ENCODE results near the gene SCGB2B2.
A peak's percentile ranks its signal among the peaks of the same experiment; 100 is the strongest.

SCGB2B2 gene, protein sequence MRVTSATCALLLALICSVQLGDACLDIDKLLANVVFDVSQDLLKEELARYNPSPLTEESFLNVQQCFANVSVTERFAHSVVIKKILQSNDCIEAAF

DNA sequence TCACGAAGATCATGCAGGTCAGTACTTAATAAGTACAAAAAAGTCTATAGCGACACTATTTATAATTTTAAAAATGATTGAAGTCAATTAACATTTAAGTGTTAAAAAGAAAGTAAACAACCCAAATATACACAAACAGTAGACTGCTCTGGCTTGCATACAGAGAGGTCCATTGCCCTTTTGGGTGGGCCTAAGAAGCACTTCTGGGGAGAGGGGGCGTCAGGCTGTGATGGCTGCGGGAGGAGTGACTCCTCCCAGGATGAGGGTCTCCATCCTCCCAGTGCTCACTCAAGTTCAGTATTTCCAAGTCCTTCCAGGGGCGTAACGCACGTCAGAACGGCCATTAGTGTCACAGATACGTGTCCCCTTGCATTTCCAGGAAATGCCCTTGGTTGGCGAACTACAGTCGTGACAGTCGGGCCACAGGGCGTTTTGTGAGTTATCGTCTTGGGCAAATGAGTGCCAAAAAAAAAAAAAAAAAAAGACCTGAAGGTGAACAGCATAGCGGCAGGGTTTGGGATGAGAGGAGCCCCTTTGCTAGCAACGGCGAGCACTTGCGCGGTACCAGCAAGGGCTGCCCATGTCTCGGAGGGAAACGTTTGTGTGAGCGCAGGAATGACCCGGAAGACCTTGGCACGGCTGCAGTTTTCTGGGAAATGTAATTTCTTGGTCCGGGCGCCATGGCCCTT is at the start of gene SCGB2B2:
SCGB2B2 (minus strand) TSS at position 463 of the 689 bp plus-strand sequence. CDS start 82,596 bp downstream, outside the sequence.
- TF ChIP-seq TCF12 (IDR thresholded peaks at IDR 0.05; ENCODE audit: low read depth) = peak; percentile 61; the same call in 1 of the 2 replicates
- peak; percentile 84 for TF ChIP-seq YY1 (IDR thresholded peaks at IDR 0.05; ENCODE audit: low read depth)
- TF ChIP-seq, protein P1, sequence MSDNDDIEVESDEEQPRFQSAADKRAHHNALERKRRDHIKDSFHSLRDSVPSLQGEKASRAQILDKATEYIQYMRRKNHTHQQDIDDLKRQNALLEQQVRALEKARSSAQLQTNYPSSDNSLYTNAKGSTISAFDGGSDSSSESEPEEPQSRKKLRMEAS (IDR thresholded peaks at IDR 0.05) = no peak
- 0 out of 2 replicates have a peak, but pooled peaks have one; percentile 33 for TF ChIP-seq EGR1 (IDR thresholded peaks at IDR 0.05)
- TF ChIP-seq NFIC (IDR thresholded peaks at IDR 0.05) = no peak

DNA sequence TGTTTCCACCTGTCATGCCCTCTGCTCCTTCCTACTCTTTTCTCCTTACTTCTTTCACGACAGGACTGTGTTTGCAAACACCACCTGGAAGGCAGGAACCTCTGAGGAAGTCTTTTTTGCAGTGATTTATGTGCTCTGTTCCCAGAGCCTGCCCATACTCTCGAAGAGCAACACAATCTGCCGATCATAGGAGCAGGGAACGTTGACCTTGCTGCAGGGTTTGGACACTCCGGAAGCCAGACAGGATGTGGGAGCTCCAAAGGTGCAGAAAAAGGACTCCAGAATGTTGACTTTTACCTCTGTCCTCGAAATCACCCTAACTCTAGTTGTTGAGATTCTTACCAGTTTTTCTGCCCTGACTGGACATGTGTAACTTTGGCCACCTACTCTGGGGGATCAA is 48.4 kb upstream of the SCGB2B2 start:
- TF ChIP-seq TAF1 (IDR thresholded peaks at IDR 0.05; ENCODE audit: low read depth) = no peak
- TF ChIP-seq ZBTB7A (IDR thresholded peaks at IDR 0.05; ENCODE audit: low read depth) = no peak
- TF ChIP-seq FOXM1 (IDR thresholded peaks at IDR 0.05; ENCODE audit: borderline replicate concordance, low read depth) = no peak
- TF ChIP-seq CEBPB (IDR thresholded peaks at IDR 0.05) = no peak
- no peak for TF ChIP-seq EP300 (IDR thresholded peaks at IDR 0.05; ENCODE audit: borderline replicate concordance)
- TF ChIP-seq NFIC (IDR thresholded peaks at IDR 0.05) = no peak
- TF ChIP-seq TCF12 (IDR thresholded peaks at IDR 0.05; ENCODE audit: low read depth) = no peak
- no peak for TF ChIP-seq YY1 (IDR thresholded peaks at IDR 0.05; ENCODE audit: low read depth)
- TF ChIP-seq, protein P1 (IDR thresholded peaks at IDR 0.05) = no peak
- TF ChIP-seq, protein P2, sequence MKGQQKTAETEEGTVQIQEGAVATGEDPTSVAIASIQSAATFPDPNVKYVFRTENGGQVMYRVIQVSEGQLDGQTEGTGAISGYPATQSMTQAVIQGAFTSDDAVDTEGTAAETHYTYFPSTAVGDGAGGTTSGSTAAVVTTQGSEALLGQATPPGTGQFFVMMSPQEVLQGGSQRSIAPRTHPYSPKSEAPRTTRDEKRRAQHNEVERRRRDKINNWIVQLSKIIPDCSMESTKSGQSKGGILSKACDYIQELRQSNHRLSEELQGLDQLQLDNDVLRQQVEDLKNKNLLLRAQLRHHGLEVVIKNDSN (IDR thresholded peaks at IDR 0.05) = no peak
- TF ChIP-seq RAD21 (IDR thresholded peaks at IDR 0.05; ENCODE audit: low read depth) = no peak

DNA sequence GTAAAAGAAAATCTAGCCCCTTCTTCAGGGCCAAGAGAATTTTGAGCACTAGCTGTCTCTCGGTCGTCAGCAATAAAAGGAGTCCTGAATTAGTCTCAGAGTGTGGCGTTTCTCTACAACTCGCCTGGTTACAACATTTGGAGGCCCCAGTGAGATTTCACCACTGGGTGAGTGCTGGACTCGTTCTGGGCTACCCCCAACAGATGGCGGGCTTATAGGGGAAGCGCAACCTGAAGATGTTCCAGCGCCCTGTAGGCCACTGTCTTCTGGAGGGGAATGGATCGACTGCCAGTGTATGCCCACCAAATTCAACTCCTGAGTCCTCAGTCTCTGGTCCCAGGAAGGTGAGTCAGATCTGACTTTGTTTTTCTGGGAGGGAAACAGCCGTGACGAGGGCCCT is 45.4 kb upstream of the SCGB2B2 start:
- TF ChIP-seq RAD21 (IDR thresholded peaks at IDR 0.05; ENCODE audit: low read depth) = no peak
- TF ChIP-seq, protein P3, sequence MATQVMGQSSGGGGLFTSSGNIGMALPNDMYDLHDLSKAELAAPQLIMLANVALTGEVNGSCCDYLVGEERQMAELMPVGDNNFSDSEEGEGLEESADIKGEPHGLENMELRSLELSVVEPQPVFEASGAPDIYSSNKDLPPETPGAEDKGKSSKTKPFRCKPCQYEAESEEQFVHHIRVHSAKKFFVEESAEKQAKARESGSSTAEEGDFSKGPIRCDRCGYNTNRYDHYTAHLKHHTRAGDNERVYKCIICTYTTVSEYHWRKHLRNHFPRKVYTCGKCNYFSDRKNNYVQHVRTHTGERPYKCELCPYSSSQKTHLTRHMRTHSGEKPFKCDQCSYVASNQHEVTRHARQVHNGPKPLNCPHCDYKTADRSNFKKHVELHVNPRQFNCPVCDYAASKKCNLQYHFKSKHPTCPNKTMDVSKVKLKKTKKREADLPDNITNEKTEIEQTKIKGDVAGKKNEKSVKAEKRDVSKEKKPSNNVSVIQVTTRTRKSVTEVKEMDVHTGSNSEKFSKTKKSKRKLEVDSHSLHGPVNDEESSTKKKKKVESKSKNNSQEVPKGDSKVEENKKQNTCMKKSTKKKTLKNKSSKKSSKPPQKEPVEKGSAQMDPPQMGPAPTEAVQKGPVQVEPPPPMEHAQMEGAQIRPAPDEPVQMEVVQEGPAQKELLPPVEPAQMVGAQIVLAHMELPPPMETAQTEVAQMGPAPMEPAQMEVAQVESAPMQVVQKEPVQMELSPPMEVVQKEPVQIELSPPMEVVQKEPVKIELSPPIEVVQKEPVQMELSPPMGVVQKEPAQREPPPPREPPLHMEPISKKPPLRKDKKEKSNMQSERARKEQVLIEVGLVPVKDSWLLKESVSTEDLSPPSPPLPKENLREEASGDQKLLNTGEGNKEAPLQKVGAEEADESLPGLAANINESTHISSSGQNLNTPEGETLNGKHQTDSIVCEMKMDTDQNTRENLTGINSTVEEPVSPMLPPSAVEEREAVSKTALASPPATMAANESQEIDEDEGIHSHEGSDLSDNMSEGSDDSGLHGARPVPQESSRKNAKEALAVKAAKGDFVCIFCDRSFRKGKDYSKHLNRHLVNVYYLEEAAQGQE (IDR thresholded peaks at IDR 0.05; ENCODE audit: low read depth) = no peak
- TF ChIP-seq, protein P2 (IDR thresholded peaks at IDR 0.05) = no peak

DNA sequence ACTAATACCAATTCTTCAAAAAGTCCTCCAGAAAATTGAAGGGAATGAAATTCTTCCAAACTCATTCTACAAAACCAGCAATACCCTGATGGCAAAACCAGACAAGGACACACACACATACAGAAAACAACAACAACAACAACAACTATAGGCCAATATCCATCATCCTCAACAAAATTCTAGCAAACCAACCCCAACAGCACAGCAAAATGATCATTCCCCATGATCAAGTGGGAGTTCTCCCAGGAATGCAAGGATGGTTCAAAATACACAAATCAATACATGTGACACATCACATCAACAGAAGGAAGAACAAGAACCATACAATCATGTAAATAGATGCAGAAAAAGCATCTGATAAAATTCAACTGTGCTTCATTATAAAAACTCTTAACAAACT is 38.4 kb upstream of the SCGB2B2 start:
- TF ChIP-seq, protein P2 (IDR thresholded peaks at IDR 0.05) = no peak
- TF ChIP-seq CREB1 (IDR thresholded peaks at IDR 0.05; ENCODE audit: low read depth) (no peak), RAD21 (IDR thresholded peaks at IDR 0.05; ENCODE audit: low read depth) (no peak)

DNA sequence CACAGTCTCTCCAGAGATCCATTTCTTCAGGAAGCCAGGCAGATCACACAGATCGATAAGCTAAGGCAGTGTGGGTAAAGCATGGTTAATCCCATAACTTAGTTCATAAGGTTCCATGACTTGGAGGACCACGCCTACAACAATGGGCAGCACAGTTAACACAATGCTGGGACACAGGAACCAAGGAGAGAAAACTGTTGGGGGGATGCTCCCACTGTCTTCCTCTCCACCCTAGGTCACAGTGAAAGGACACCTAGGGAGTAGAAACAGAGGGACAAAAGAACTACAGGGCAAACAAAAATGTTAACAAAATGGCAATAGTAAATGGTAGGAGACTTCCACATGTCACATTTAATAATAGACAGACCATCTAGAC is 36.3 kb upstream of the SCGB2B2 start:
- no peak for TF ChIP-seq CREB1 (IDR thresholded peaks at IDR 0.05; ENCODE audit: low read depth)
- TF ChIP-seq EGR1 (IDR thresholded peaks at IDR 0.05) = no peak
- no peak for TF ChIP-seq ZBTB7A (IDR thresholded peaks at IDR 0.05; ENCODE audit: low read depth)
- no peak for TF ChIP-seq TAF1 (IDR thresholded peaks at IDR 0.05; ENCODE audit: low read depth)
- TF ChIP-seq, protein P3 (IDR thresholded peaks at IDR 0.05; ENCODE audit: low read depth) = no peak
- TF ChIP-seq CEBPB (IDR thresholded peaks at IDR 0.05) = no peak
- no peak for TF ChIP-seq TCF12 (IDR thresholded peaks at IDR 0.05; ENCODE audit: low read depth)
- TF ChIP-seq TEAD4 (IDR thresholded peaks at IDR 0.05) = no peak
- TF ChIP-seq, protein P2 (IDR thresholded peaks at IDR 0.05) = no peak
- TF ChIP-seq NFIC (IDR thresholded peaks at IDR 0.05) = no peak
- TF ChIP-seq, protein P1 (IDR thresholded peaks at IDR 0.05) = no peak
- no peak for TF ChIP-seq YY1 (IDR thresholded peaks at IDR 0.05; ENCODE audit: low read depth)
- no peak for TF ChIP-seq EP300 (IDR thresholded peaks at IDR 0.05; ENCODE audit: borderline replicate concordance)
- no peak for TF ChIP-seq FOXM1 (IDR thresholded peaks at IDR 0.05; ENCODE audit: borderline replicate concordance, low read depth)
- TF ChIP-seq RAD21 (IDR thresholded peaks at IDR 0.05; ENCODE audit: low read depth) = no peak

Data from Ishikawa (cell line).